ENCODE results near the gene SGSH. TPM values are rescaled to one million over a fixed set of nuclear protein-coding genes. Genes with fewer than 3 reads are reported as not detected.

Gene SGSH
- total and polyA plus RNA-seq, 3 donors from 2014 or later, result 19.8 to 50.3 (median 29.7) TPM

GRCh38 chr17:80242505-80242904, 22.4 kb upstream of the SGSH start:
- Histone ChIP-seq H3K36me3 (ENCODE audit: low read depth, missing control alignments) (no peaks in the 10 kb centered on the region), H3K9me3 (no peaks in the 10 kb centered on the region), H3K4me1 (no peaks in the 10 kb centered on the region), H3K27ac (no peak overlapping the region), H3K4me3 (no peak overlapping the region), H3K27me3 (no peaks in the 10 kb centered on the region)
- TF ChIP-seq, protein P1, sequence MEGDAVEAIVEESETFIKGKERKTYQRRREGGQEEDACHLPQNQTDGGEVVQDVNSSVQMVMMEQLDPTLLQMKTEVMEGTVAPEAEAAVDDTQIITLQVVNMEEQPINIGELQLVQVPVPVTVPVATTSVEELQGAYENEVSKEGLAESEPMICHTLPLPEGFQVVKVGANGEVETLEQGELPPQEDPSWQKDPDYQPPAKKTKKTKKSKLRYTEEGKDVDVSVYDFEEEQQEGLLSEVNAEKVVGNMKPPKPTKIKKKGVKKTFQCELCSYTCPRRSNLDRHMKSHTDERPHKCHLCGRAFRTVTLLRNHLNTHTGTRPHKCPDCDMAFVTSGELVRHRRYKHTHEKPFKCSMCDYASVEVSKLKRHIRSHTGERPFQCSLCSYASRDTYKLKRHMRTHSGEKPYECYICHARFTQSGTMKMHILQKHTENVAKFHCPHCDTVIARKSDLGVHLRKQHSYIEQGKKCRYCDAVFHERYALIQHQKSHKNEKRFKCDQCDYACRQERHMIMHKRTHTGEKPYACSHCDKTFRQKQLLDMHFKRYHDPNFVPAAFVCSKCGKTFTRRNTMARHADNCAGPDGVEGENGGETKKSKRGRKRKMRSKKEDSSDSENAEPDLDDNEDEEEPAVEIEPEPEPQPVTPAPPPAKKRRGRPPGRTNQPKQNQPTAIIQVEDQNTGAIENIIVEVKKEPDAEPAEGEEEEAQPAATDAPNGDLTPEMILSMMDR (IDR thresholded peaks at IDR 0.05), result no peak
- TF ChIP-seq POLR2A (IDR thresholded peaks at IDR 0.05), result no peak
- intact Hi-C loops (cut with DNase I; ENCODE audit: low total_unique reads), result no loop called here
- 86 to 95% methylated on average over 14 of the region's 14 CpGs for WGBS, 2 donors
- no peak for DNase-seq

DNA sequence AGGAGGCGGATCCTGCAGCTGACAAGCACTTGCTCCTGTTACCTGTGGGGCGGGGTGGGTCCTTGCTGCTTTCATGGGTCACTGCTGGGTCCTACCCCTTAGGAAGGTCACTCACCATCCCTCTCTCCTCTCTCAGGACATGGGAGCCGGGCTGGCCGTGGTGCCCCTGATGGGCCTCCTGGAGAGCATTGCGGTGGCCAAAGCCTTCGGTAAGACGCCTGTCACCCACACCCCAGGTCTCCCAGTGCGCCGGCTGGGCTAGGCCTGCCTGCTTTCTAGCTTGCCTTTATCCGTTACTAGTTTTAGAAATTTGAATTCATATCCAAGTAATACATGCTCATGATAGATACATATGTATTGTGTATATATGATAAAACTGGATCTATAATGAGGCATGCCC, 17.3 kb upstream of the SGSH start:
- no peaks in the 10 kb centered on the region for H3K36me3 ChIP-seq (ENCODE audit: low read depth, missing control alignments)
- intact Hi-C loops (cut with DNase I; ENCODE audit: low total_unique reads), result no loop called here

DNA sequence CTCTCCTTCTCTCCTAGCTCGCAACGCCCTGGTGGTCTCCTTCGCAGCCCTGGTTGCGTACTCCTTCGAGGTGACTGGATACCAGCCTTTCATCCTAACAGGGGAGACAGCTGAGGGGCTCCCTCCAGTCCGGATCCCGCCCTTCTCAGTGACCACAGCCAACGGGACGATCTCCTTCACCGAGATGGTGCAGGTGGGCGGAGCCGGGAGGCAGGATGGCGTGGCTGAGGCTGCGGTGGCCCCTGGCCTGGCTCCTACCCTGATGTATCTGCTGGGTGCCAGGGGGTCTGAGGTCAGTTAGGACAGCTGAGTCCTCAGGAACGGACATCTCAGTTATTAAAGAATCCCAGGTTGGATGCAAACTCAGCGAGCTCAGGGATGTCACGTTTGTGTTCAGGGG, 16.8 kb upstream of the SGSH start:
- Histone ChIP-seq H3K9me3 (no peaks in the 10 kb centered on the region), H3K4me1 (no peaks in the 10 kb centered on the region), H3K4me3 (no peak overlapping the region), H3K36me3 (ENCODE audit: low read depth, missing control alignments) (no peaks in the 10 kb centered on the region), H3K27ac (no peak overlapping the region), H3K27me3 (no peaks in the 10 kb centered on the region)
- TF ChIP-seq POLR2A (IDR thresholded peaks at IDR 0.05), result no peak
- TF ChIP-seq, protein P1 (IDR thresholded peaks at IDR 0.05), result no peak
- 82 to 86% methylated on average over 6 to 17 of the region's 17 CpGs for WGBS, 2 donors
- DNase-seq, result no peak
- intact Hi-C loops (cut with DNase I; ENCODE audit: low total_unique reads), result no loop called here

More for the DNA sequence above, 17.3 kb upstream of the SGSH start:
- Histone ChIP-seq H3K27ac (no peak overlapping the region), H3K9me3 (no peaks in the 10 kb centered on the region), H3K4me3 (no peak overlapping the region), H3K27me3 (no peaks in the 10 kb centered on the region), H3K4me1 (no peaks in the 10 kb centered on the region)
- DNase-seq, result no peak
- no peak for TF ChIP-seq POLR2A (IDR thresholded peaks at IDR 0.05)
- TF ChIP-seq, protein P1 (IDR thresholded peaks at IDR 0.05), result no peak
- WGBS, 2 donors, result 95 to 96% methylated on average over 6 to 10 of the region's 10 CpGs

GRCh38 chr17:80233202-80233601, 13.1 kb upstream of the SGSH start:
- no peak for TF ChIP-seq POLR2A (IDR thresholded peaks at IDR 0.05)
- TF ChIP-seq, protein P1 (IDR thresholded peaks at IDR 0.05), result no peak
- H3K4me3 ChIP-seq, result no peak overlapping the region
- no peaks in the 10 kb centered on the region for H3K36me3 ChIP-seq (ENCODE audit: low read depth, missing control alignments)
- H3K4me1 ChIP-seq, result no peaks in the 10 kb centered on the region
- 94 to 99% methylated on average over 3 of the region's 3 CpGs for WGBS, 2 donors
- no peaks in the 10 kb centered on the region for H3K27me3 ChIP-seq
- intact Hi-C loops (cut with DNase I; ENCODE audit: low total_unique reads), result no loop called here
- no peaks in the 10 kb centered on the region for H3K9me3 ChIP-seq
- no peak for DNase-seq
- no peak overlapping the region for H3K27ac ChIP-seq

GRCh38 chr17:80232438-80232837, 12.3 kb upstream of the SGSH start:
- 95 to 100% methylated on average over 1 of the region's 1 CpG for WGBS, 2 donors
- no peak overlapping the region for H3K27ac ChIP-seq
- intact Hi-C loops (cut with DNase I; ENCODE audit: low total_unique reads), result no loop called here
- H3K9me3 ChIP-seq, result no peaks in the 10 kb centered on the region
- no peaks in the 10 kb centered on the region for H3K27me3 ChIP-seq
- H3K4me3 ChIP-seq, result no peak overlapping the region
- no peak for DNase-seq
- no peaks in the 10 kb centered on the region for H3K4me1 ChIP-seq
- no peaks in the 10 kb centered on the region for H3K36me3 ChIP-seq (ENCODE audit: low read depth, missing control alignments)
- no peak for TF ChIP-seq POLR2A (IDR thresholded peaks at IDR 0.05)
- TF ChIP-seq, protein P1 (IDR thresholded peaks at IDR 0.05), result no peak

All from testis (tissue), 3 donors.